DMS53 treated with DMSO at 0.1 percent for 48 hours (cell line): ENCODE measurements around the gene EXOC3L4.
"Not testable (repeated sequence)": the region's sequence is repeated elsewhere in the genome, so short reads cannot be mapped to it uniquely, and the experiment has no call there.

Source experiments
- DNase-seq: peaks from one replicate; lab custom pipeline; 2025; ENCODE audit not compliant: unreplicated experiment; lab: John Stamatoyannopoulos, UW

EXOC3L4 gene

DNA sequence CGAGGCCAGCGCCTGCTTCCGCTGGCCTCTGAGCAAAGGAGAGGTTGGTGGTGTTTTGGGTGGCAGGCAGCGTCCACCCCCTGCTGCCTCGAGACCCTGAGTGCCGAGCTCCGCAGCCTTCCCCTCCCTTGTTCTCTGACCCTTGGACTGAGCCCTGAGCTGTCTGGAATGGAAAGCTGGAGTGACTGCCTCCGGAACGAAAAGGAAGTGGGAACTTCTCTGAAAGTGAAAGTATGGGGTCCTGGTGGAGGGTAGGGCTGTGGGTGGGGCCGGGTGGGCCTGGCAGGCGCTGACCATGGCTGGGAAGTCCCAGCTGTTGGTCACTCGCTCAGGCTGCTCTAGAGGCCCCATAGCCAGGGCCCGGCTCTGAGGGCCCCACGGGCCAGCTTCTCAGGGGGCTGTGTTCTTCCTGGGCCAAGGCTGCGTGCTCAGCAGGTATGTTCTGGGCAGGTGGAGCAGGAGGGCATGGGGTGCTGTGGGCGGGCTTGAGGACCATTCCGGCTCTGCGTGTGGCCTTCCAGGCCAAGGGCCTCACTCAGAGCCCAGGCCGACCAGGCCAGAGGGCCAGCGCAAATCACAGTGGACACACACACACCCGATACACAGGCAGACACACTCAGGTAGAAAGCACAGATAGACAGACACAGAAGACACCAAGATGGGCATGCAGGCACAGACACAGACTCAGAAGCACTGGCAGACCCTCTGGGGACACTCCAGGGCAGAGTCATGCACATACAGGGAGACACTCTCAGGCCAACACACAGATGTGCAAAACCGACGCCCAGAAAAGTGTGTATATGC is at the start of gene EXOC3L4:
TSS of gene EXOC3L4 (plus strand) at position 320 of the 804 bp plus-strand sequence. CDS start 5,495 bp downstream, outside the sequence.
- DNase-seq, result no peak

DNA sequence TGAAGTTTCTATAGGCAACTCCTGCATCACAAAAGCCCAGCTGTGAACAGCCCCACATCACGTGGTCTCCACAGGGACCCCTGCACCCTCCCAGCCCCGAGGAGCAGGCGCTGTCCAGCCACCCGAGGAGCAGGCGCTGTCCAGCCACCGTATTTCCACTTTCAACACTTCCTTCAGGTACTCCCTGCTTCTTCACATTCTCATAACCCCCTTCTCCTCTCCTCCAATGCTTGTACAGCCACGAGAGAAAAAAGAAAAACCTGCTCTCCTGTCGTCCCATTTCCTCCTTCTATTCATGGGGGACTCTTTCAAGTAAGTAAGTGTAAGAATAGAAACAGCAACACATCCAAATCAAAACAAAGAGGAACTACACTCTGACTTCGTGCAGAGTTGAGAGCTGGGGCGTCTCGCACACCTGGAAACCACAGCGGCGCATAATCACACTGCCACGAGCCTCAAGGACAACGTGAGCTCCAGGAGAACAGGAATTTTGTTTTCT is 49.1 kb upstream of the EXOC3L4 start:
- no peak for DNase-seq

DNA sequence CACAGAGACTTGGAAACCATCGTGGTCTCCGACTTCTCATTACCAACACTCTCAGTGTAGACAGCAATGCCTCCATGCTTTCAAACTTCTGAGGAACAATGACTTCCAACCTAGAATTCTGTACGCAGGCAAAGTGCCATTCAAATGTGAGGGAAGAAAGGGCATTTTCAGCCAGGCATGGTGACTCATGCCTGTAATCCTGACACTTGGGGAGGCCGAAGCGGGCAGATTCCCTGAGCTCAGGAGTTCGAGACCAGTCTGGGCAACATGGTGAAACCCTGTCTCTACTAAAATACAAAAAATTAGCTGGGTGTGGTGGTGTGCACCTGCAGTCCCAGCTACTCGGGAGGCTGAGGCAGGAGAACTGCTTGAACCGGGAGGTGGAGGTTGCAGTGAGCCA is 47.1 kb upstream of the EXOC3L4 start:
- DNase-seq, result not testable (repeated sequence)

DNA sequence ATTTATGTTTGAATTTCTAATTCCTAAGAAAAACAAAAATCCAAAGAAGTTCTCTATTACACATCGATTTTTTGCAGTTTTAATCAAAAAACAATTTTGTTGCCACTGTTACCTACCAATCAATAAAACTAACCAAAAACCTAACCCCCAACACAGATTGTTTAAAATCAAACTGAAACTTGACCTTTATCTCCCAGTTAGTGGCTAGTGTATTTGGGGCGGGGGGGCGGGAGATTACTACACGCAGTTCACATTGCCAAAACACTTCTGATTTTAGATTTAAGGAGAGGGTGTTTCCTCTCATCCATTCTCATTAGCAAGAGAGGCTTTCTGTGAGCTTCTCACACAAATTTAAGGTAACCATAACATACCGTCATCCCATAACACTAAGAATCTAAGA is 43.6 kb upstream of the EXOC3L4 start:
- no peak for DNase-seq

DNA sequence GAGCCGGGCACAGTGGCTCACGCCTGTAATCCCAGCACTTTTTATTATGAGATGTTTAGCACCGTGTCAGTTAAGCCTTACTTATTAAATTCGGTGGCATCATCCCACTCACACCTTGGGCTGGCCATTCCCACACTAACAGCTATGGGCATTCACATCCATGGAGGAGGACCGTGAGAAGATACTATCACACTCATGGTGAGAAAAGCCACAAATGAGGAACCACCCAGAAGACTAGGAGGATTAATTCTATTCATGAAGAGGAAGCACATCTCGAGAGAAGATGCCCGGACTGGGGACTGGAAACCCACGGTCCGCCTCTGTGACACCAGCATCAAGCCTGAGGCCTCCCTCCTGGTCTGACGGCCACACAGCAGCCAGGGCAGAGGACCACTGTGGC is 42.1 kb upstream of the EXOC3L4 start:
- DNase-seq, result no peak

DNA sequence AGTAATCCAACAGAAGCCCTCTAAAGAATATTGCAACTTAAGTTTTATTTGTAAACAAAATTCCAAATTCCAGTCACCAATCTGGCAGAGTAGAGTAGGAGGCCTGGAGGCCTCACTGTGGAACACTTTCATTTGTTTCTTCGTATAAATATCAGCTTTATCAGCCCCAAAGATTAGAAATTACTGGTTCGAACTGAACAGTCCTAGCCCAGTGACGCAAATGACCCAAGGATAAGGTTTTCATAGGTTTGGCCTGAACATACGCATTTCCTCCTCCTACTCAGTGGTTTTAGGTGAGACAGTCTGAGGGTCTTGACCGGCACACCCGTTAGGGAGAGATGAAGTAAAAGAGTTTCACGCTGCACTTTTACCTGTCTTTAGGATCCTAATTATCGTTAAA is 38.8 kb upstream of the EXOC3L4 start:
- DNase-seq, result no peak

DNA sequence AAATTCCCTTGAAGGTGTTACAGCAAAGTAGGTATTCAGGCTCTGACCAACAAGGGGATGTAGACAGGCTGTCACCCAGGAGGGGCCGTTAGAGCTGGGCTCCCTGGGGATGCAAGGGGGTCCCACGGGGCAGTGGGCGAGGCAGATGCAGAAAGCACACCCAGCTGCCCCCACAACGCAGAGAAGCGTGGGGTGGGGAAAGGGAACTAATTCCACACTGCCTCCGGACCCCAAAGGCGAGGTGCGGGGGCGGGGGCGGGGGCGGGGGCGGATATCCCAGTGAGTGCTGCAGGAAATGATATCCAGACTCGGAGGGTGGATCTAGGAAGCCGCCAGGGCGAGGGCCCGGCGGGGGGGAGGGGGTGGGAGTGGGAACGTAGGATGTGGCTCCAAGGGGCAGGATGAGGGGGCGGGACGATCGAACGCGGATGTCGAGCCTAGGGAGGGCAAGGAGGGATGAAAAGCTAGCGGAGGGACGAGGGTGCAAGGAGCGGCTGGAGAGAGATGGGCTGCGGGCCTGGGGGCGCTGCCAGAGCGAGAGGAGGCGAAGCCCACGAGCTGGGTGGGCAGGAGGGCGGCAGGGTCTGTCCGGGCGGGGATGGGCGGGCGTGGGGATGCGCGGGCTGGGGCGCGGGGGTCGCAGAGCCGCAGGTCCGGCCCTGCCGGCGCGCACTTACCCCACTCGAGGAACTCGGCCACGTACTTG is 38.0 kb upstream of the EXOC3L4 start:
- DNase-seq, result no peak

DNA sequence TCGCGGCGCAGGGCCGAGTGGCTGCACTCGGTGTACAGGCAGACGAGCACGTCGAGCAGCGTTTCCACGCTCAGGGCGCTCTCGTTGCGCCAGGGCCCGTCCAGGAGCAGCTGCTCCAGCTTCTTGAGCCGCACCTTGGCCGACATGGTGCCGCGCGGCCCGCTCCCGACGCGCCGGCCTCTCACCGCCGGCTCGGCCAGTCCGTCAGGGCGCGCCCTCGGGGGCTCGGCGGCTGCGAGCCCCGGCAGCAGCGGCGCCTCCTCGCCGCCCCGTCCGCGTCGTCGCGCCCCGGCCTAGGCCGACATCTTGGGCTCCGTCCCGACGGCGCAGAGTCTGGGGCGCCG is 37.5 kb upstream of the EXOC3L4 start:
- DNase-seq, result no peak

DNA sequence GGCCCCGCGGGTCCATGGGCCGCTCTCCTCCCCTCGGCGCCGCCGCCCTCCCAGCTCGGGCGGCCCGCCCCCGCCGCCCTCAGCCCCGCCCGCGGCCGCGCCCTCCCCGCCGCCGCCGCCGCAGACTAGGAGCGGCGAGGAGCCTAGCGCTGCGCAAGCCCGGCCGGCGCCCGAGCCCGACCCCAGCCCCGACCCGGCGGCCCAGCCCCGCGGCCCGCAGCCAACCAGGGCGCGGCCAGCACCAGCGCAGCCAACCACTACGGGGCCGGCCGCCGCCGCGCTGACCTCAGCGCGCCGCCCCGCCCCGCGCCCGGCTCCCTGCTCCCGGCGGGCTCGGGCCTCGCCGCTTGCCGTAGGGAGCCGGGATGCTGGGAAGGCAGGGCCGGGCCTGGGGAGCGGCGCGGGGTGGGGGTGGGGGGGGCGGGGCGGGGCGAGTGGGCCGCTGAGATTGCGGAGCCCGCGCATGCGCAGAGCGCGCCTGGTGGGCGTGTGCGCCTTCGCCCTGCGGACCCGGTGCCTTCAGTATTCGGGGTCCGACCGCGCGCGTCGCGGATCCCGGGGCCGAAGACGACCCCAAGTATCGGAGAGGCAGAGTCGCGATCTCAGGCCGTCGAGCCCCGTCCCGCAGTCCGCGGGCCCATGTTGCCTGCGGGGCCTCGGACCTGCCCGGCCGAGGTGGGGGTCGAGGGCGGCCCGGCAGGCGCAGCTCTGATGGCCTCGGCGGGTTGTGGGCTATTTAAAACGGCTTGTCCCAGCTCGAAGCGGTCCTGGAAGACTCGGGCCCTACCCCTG is 37.0 kb upstream of the EXOC3L4 start, which contains the start of gene CDC42BPB:
TSS of gene CDC42BPB (minus strand) at position 178 of the 792 bp plus-strand sequence. CDS start 376 bp downstream, outside the sequence.
- peak; percentile 54 for DNase-seq

DNA sequence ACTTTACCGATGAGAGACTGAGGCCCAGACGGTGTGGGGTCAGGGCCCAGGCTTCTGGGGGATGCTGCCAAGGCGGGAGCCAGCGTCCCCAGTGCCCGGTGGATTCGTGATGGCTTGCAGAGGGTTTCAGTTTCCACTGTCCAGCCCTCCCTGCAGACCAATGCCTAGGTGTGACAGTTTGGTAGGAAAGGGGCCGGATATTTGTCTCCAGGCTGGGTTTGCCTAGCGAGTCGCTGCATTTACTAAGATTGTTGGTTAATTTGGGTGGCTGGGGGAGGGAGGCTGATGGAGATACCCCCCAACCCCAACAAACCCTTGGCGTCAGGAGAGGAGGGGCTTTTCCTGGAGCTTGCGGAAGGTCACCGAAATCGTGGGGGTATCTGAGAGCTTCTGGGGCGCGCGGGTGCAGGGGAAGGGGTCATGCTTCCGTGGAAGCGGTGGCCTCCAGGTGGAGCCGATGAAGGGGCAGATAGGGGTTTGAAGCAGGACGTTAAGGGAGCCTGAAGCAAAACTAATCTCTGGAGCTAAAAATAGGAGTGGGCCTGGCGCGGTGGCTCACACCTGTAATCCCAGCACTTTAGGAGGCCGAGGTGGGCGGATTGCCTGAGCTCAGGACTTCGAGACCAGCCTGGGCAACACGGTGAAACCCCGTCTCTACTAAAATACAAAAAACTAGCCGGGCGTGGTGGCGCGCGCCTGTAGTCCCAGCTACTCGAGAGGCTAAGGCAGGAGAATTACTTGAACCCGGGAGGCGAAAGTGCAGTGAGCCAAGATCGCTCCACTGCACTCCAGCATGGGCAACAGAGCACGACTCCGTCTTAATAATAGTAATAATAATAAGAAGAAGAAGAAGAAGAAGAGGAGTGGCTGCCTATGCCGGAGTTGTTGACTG is 36.1 kb upstream of the EXOC3L4 start:
- DNase-seq, result no peak

DNA sequence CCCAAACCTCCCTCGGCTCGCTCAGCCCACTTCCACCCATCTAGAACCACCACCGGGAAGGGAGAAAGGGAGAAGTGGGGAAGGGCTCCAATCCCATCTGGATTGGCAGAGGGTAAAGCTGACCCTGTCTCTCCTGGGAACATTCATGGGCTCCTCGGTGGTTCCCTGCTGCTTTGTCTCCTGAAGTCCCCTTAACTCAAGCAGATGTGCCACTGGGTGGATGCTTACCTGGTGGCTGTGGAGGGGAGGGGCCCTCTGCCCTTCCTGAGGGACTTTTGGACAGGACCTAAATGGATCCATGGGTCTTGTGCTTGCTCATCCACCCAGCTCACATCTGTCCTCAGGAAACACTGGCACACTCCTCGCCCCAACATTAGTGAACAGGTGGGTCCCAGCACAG is 35.0 kb upstream of the EXOC3L4 start:
- no peak for DNase-seq

DNA sequence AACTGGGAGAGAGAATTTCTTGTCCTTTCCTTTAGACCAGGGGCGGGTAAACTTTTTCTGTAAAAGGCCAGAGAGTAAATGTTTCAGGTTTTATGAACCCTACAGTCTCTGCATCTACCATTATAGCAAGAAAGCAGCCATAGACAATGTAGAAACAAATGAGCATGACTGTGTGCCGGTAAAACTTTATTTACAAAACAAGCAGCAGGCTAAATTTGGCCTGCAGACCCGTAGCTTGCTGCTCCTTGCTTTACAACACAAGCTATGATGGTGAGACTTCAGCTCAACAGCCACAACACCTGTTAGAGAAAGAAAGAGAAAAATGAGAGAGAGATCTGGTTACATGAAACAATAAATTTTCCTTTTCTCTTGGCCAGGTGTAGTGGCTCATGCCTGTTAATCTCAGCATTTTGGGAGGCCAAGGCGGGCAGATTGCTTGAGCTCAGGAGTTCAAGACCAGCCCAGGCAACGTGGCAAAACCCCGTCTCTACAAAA is 33.0 kb upstream of the EXOC3L4 start:
- DNase-seq, result no peak

DNA sequence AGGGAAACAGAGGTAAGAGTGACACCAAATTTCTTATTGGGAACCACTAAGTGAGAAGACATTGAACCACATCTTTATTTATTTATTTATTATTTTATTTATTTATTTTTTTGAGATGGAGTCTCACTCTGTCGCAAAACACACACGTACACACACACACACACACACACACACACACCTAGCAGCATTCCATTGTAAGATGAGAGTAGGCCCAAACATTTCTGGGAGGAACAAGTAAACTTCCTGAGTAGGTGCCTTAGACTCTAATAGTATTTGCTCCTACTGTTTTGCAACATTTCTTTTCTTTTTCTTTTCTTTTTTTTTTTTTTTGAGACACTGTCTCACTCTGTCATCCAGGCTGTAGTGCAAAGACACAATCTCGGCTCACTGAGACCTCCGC is 30.1 kb upstream of the EXOC3L4 start:
- no peak for DNase-seq

DNA sequence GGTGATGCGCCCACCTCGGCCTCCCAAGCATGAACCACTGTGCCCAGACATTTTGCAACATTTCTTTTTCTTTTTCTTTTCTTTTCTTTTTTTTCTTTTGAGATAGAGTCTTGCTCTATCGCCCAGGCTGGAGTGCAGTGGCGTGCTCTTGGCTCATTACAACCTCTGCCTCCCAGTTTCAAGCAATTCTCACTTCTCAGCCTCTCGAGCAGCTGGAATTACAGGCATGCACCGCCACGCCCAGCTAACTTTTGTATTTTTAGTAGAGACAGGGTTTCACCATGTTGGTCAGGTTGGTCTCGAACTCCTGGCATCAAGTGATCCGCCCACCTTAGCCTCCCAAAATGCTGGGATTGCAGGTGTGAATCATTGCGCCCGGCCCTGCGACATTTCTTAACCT is 29.5 kb upstream of the EXOC3L4 start:
- DNase-seq, result no peak

DNA sequence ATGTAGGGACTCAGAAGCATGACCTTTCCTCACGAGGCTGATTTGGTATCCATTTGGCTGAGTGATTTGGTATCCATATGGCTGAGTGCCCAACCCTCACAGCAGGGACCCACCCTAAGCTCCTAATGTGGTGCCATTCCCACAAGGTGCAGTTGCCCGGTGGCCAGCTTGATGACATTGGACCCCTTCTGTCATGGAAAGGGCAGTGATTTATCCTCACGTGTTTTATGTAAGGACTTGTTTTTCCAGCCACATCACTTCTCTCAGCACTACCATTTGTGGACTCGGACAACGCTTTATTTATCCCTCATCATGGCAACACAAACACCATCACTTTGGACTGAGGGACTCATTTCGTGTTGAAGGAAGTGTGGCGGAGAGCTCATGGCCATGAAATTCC is 28.7 kb upstream of the EXOC3L4 start:
- DNase-seq, result no peak

DNA sequence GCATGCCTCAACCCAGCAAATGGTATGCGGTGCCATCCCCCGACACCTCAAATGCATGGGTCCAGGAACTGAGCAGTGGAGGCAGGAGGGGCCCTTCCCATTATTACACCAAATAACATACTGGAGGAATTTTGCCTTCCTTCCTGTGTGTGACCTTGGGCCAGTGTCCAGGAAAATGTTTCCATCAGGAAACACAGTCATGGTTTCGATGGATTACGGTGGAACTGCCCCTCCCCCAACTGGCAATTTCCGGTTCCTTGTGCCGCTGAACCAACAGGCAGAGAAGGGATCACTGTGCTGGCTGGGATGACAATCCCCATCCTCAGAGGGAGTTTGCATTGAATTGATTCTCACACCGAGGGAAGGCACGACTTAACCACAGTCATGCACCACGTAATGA is 28.1 kb upstream of the EXOC3L4 start:
- no peak for DNase-seq

DNA sequence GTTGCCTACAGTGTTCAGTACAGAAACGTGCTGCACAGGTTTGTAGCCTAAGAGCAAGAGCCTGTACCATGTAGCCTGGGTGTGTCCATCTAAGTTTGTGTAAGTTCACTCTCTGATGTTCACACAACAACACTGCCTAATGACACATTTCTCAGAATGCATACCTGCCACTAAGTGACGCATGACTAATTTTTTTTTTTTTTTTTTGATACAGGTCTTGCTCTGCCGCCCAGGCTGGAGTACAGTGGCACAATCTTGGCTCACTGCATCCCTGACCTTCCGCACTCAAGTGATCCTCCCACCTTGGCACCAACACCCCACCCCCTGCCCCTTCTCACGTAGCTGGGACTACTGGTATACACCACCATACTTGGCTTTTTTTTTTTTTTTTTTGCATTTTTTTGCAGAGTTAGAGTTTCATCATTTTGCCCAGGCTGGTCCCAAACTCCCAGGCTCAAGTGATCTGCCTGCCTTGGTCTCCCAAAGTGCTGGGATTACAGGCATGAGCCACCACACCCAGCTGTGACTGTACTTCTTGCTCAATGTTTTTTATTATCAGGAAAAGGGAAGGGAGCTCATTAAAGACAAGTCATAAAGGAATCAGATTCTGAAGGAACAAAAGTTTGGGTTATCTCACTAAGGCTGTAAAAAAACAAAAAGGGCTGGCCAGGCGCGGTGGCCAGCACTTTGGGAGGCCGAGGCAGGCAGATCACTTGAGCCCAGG is 27.1 kb upstream of the EXOC3L4 start:
- no peak for DNase-seq

DNA sequence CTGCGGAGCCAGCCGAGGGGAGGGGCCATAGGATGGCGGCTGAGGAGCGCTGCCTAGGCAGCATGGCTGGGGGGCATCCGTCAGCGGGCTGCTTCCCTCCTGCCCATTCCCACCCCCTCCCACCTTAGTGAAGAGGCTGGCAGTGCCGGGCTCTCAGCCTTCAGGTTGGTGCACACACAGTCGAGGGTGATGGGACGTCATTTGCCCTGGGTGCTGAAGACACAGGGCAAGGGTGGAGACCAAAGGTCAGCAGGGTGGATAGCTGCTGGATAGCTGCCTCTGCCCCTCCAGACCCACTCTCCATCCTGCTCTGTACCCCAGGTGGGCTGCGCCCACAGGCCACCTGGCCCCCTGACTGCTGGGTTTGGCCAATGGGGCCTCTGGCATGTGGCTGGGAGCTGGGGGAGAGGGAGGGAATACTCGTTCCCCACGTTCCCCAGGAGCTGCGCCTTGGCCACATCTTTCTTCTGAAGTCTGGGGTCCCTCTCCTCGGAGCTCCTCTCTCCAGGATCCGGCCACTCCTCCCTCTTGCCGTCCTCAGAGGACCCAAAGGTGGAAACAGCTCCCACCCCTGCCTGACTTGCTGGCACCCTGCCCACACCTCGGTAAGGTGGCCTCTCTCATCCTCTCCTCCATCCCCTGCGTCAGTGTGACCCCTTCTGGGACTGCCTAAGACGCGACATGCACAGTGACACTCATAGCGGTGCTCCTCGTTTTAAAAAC is 26.0 kb upstream of the EXOC3L4 start:
- DNase-seq, result no peak

DNA sequence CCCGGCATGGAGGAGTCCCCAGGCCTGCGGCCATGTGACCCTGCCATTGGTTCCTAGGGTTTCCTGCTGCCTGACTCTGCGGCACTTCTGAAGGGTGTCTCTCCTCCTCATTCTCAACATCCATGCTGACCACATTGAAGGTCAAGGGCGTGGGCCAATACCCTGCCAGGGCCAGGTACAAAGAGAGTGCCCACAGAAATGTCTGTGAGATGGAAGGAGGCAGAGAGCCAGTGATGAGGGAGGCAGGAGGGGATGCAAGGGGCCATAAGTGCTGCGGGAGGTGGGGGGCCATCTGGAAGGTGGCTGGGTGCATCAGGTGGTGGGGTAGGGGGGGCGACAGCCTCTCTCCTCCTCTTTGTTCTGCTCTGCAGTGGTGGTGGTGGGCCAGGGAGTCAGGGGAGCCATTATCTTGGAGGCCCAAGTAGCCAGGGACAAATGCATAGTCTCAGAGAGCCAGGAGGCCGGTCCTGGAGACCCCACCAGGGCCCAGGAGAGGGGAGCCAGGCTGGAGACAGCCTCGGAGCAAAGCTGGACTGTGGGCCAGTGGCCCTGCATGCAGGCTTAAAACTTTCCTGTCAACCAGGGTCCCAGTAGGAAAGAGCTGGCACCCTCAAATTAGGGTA is 24.2 kb upstream of the EXOC3L4 start:
- no peak for DNase-seq
